ENCODE data around the gene ATMIN.

Gene ATMIN

GRCh38 chr16:81006211-81006812 lies 29.3 kb upstream of the ATMIN start:
- DNase-seq = peak; percentile 41 to 46

GRCh38 chr16:81006813-81007695 lies 28.6 kb upstream of the ATMIN start, which contains the start of the genes CENPN and CMC2:
TSS of gene CENPN (plus strand) at chr16:81007214. CDS start at chr16:81011940, 4,726 bp downstream.
TSS of gene CMC2 (minus strand) at chr16:81006885. CDS start at chr16:80997394, 9,491 bp downstream.
- peak; percentile 91 to 93 for DNase-seq

DNA sequence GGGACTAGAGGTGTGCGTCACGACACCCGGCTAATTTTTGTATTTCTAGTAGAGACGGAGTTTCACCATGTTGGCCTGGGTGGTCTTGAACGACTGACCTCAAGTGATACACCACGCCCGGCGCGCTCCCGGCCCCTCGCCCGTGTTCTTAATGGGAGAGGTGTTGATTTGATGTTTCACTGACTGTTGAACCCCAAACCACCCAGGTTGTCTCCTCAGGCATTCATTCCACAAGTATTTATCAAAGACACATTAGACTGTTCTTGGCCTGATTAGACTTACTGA lies 27.2 kb upstream of the ATMIN start:
- DNase-seq = no peak

DNA sequence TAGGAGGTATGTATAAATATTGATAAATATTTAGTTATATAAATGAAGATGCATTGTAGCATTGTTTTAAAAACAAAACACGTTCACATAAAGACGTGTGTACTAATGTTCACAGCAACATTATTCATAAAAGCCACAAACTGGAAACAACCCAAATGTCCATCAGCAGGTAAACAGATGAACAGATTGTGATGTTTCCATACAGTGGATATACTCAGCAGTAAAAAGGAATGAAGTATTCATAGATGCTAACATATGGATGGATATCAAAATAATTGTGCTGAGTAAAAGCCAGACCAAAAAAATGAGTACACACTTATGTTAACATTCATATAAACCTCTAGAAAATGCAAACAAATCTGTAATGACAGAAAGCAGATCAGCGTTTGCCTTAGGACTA lies 22.7 kb upstream of the ATMIN start:
- no peak for DNase-seq

GRCh38 chr16:81014672-81015071 lies 21.0 kb upstream of the ATMIN start:
- DNase-seq = no peak

DNA sequence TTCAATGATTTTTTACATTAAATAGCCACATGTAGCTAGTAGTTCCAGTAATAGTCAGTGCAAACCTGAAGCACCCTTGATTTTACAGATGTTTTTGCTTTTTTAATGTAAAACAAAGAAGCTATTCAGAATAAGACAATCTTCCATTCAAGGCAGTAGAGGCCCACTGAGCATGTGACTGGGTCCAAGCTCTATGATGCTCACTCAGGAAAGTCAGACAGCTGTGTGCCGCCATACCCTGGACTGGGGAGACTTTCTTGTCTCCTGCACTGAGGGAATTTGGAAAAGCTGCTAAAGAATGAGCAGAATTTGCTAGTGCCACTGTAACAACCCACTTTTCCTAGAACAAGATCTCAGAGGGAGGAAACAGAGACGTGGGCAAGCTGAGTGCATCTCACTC lies 17.1 kb upstream of the ATMIN start:
- DNase-seq = no peak

DNA sequence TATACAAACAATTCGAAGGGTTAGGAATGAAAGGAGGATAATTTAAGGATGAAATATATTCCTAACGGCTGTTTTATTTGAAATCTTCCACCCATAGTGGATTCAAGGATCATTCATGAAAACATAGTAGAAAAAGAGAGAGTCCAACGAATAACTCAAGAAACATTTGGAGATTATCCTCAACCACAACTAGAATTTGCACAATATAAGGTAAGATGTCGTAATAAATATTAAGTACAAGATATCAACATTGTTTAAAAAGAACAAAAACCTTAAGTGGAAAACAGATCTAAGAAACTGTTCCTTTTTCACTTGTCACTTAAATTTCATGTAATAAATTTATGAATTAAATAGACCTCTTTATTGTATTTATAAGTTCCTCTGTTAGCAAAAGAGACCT lies 9.2 kb upstream of the ATMIN start:
- no peak for DNase-seq

- no peak for DNase-seq
These were observed 5.6 kb upstream of the ATMIN start for GRCh38 chr16:81029930-81030604.

DNA sequence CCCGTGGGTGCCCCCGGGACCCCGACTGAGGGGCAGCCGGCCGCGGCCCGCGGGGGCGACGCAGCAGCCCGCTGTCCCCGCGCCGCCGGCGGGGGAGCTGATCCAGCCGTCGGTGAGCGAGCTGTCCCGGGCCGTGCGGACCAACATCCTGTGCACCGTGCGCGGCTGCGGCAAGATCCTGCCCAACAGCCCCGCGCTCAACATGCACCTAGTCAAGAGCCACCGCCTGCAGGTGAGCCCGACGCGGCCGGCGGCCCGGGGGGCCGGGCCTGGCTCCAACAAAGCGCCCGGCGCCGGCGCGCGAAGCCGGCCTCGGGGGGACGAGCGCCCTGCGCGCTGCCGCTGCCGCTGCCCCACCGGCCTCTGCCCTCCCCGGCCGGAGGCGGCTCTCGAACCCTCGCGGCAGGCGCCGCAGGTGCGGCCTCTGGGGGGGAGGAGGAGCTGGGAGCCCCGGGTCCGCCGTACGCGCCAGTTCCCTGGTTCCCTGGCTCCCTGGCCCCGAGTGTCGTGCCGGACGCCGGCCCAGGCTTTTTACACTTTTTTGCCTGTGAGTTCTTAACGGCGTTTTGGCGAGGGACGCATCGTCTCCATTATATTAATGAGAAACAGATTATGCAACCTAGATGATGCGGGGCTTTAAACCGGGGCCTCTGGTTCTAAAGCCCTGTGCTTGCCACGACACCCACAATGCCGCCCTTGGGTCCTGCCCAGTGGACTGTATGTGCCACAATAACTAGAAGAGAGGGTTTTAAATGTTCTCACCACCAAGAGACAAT lies 521 bp downstream of the ATMIN start:
- DNase-seq = no peak

DNA sequence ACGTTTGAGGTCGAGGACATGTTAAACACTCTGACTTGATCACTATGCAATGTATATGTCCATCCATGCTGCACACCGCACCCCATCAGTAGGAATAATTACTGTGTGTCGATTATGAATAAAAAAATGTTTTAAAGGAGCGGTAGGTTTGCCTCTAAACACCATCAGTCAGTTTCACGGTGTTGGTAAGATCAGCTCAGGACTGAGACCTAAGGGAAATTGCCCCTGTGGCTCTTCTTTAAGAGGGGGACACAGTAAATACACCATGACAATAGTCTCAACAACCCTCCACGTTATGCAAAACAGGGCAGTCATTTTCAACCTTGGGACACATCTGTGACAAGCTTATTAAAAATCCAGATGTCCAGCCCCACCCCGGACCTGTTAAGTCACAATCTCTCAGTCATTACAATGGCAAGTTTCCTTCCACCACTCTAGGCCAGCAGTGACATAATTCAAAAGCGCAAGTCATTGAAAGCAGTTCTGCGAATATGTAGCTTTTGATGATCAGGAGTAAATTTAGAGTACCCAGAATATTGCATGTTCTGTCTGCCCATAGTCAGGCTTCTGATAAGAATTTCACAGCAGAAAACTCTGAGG lies 1.2 kb downstream of the ATMIN start:
- DNase-seq = peak in 1 of 2 experiments; percentile 7

DNA sequence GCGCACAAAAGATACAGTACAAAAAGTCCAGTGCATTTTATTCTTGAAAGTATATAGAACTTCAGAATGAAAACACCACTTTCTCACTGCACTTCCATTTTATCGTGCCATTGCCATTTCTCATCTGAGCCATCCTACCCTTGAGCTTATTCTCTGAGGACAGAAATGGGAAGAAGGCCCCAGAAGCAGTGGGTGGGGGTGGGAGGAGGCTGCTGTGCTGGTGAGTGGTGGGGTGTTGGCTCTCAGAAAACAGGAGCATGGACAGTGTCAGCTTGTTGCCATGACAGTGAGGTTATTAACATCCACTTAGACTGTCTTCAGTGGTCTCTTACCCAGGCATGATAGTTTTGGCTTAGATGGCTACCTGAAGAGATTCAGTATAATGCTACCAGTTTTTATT lies 4.5 kb downstream of the ATMIN start:
- no peak for DNase-seq

DNA sequence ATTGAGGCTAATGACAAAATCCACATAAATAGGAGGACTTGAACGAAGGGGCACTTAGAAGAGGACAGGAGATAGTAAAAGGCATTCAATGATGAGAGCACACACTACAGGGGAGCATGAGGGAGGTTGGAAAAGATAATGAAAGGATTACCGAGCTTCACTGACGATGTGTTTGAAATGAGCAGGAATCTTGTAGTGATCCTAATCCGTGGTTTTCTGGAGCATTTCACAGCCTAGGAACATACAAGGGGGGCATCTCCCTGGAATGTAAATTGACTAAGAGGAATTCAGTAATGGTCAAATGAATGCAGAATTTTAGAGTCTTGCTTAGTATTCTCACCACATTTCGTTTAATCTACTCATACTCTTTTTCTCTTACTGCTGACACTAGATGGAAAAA lies 5.2 kb downstream of the ATMIN start:
- DNase-seq = no peak

DNA sequence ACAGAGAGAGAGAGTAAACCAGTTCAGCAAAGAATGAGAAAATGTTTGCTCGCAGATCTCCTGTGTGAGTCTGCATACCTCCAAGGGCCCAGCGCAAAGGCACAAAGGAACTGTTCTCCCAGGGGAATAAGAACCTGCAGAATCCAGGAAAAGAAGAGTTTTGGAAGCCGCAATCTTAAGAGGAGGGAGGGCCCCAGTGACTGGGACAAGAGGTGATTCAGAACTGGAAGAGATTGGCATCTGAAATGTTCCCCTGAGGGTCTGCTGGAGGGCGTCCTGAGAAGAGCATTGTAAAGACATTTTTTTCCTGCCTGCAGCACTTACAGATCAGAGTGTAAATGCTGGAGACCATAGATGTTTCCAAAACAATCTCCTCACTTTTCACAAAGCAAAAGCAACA lies 6.1 kb downstream of the ATMIN start:
- DNase-seq = no peak

DNA sequence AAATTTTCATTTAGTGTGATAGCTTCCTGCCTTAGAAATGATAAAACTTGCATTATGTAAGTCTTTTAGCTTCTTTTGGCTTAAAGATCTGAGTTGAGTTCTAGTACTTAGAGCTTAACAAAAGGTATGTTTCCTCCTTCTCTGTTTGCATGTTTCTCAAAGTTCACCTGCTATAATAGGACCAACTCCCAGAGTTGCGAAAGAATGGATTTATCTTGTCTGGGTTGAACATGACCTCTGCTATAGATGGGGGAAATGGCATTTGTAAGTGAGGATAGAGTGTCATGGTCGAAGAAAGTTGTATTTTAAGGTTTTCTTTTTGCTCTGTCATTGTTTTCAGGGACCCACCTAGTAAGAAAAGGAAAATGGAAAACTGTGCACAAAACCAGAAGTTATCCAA lies 7.2 kb downstream of the ATMIN start:
- no peak for DNase-seq

GRCh38 chr16:81053761-81054160 lies 18.1 kb downstream of the ATMIN start:
- DNase-seq = no peak

GRCh38 chr16:81060576-81061306 lies 25.1 kb downstream of the ATMIN start:
- DNase-seq = no peak

- DNase-seq = no peak
These were observed 25.6 kb downstream of the ATMIN start for GRCh38 chr16:81061307-81061640.

DNA sequence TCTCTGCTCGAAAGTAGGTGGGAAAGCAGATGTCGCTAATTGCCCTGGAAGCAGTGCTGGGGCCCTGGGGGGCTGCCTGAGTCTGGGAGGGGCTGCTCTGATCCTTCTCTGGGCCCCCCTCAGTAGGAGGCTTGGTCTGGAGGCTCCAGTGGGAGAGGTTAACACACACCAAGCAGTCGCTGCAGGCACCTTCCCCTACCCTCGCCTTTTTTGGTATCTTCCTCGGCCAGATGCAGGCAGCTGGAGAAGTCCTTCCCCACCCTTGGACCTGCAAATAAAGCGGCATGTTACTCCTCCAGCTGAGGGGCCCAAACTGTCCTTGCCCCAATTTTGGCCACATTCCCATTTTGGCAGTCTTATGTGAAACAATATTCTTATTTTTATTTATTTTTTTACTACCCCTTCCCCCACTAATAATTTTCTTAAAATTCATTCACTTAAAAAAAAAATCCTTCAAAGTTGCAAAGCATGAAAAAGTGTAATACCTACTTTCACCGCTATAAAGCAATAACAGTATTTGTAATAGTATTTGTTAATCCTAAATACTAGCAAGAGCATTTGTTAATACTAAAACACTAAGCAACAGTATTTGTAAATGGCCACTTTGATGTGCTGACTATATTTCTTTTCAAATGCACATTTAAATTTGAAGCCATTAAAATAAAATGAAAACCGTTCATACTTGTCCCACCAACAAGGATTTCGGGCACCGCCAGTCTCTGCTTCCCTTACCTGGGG lies 26.4 kb downstream of the ATMIN start:
- DNase-seq = no peak

GRCh38 chr16:81066681-81067080 lies 31.0 kb downstream of the ATMIN start:
- no peak for DNase-seq

- DNase-seq = no peak
These were observed 31.5 kb downstream of the ATMIN start for GRCh38 chr16:81067166-81067565.

DNA sequence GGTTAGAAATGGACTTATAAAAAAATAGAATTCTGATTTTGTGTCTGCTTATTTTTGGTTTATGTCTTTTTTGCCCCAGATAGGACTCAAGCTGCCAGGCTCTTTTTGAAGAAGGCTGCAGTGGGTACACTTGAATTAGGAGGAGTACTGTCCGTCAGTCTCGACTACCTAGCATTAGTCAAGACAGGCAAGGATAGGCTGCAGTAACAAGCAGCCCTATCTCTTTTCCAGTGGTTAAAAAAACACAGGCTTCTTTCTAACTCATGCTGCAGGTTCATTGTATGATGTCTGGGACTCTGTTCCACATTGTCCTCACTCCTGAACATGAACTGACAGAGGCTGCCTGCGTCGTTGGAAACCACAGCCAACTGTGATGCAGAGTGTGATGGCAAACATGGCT lies 33.4 kb downstream of the ATMIN start:
- no peak for DNase-seq
